Omental fat pad (tissue), 4 donors: ENCODE data around the gene ITGB2. TPM values are rescaled to one million over a fixed set of nuclear protein-coding genes. Genes with fewer than 3 reads are reported as not detected.

ENCODE experiments used
- ATAC-seq: fragments of 150-250 bp; one replicate; pipeline ENCODE4 v1.9.1; 2016; ENCODE audit warnings: mild to moderate bottlenecking, moderate library complexity; ENCODE audit not compliant: low FRiP score
- DNase-seq: peaks from one replicate; pipeline ENCODE4 v3.0.0-alpha.2; 2019; ENCODE audit warnings: low spot score
- CTCF ChIP-seq, 3 donors: fragments of 450-650 bp; IDR thresholded peaks; one replicate each; pipeline ENCODE4 v1.5.1; 2016 to 2017; ENCODE audit warnings: antibody characterized with exemption in 3 of 3, mild to moderate bottlenecking in 3 of 3, moderate library complexity in 2 of 3
- total RNA-seq, 4 donors: library from RNA; depleted of rRNA; stranded (reverse); fragments of >200 nt; gene quantifications; one replicate each; pipeline ENCODE4 v1.1.0, GENCODE V29; 2016

The ITGB2 gene
- total RNA-seq, 4 donors from 2014 or later, result 98.5 to 581 (median 217) TPM

GRCh38 chr21:44905016-44905727, 15.5 kb downstream of the ITGB2 start:
- ATAC-seq, result no peak
- no peak for DNase-seq
- no peak for TF ChIP-seq CTCF (IDR thresholded peaks at IDR 0.05)

- ATAC-seq, result no peak
- no peak for DNase-seq
- no peak for TF ChIP-seq CTCF (IDR thresholded peaks at IDR 0.05)
Measured at GRCh38 chr21:44904141-44904923, 16.4 kb downstream of the ITGB2 start.

- DNase-seq (no peak), ATAC-seq (no peak)
- TF ChIP-seq CTCF (IDR thresholded peaks at IDR 0.05), result no peak
Measured at GRCh38 chr21:44903689-44904088, 17.0 kb downstream of the ITGB2 start.

- TF ChIP-seq CTCF (IDR thresholded peaks at IDR 0.05), result no peak
- DNase-seq (no peak), ATAC-seq (no peak)
Measured at GRCh38 chr21:44903050-44903685, 17.5 kb downstream of the ITGB2 start.

- ATAC-seq (no peak), DNase-seq (no peak)
- no peak for TF ChIP-seq CTCF (IDR thresholded peaks at IDR 0.05)
Measured at GRCh38 chr21:44902268-44903049, 18.2 kb downstream of the ITGB2 start.

GRCh38 chr21:44901391-44902074, 19.2 kb downstream of the ITGB2 start:
- ATAC-seq (no peak), DNase-seq (no peak)
- TF ChIP-seq CTCF (IDR thresholded peaks at IDR 0.05), result no peak
